NCI-H187 (cell line): ENCODE measurements around the gene OXSR1.
"Not testable (repeated sequence)": the region's sequence is repeated elsewhere in the genome, so short reads cannot be mapped to it uniquely, and the experiment has no call there.

Experiments used
- DNase-seq, 2 experiments: peaks; one replicate each; lab custom pipeline; 2025; lab: John Stamatoyannopoulos, UW

OXSR1 gene

GRCh38 chr3:38168151-38169026, 3.1 kb downstream of the OXSR1 start:
- no peak for DNase-seq

- DNase-seq = no peak
Measured at GRCh38 chr3:38169027-38169317, 3.6 kb downstream of the OXSR1 start.

GRCh38 chr3:38170722-38171121, 5.4 kb downstream of the OXSR1 start:
- DNase-seq = no peak

- DNase-seq = no peak
Measured at GRCh38 chr3:38171622-38172021, 6.3 kb downstream of the OXSR1 start.

GRCh38 chr3:38173834-38174418, 8.6 kb downstream of the OXSR1 start:
- DNase-seq = no peak

- DNase-seq = no peak
Measured at GRCh38 chr3:38177181-38177580, 11.8 kb downstream of the OXSR1 start.

- no peak for DNase-seq
Measured at GRCh38 chr3:38186781-38187180, 21.4 kb downstream of the OXSR1 start.

GRCh38 chr3:38190481-38190881, 25.1 kb downstream of the OXSR1 start:
- no peak for DNase-seq

- not testable (repeated sequence) for DNase-seq
Measured at GRCh38 chr3:38202931-38203330, 37.6 kb downstream of the OXSR1 start.

- DNase-seq = no peak
Measured at GRCh38 chr3:38203690-38204089, 38.4 kb downstream of the OXSR1 start.

GRCh38 chr3:38204599-38205471, 39.5 kb downstream of the OXSR1 start:
- no peak for DNase-seq

GRCh38 chr3:38205472-38205805, 40.1 kb downstream of the OXSR1 start:
- DNase-seq = no peak

- no peak for DNase-seq
Measured at GRCh38 chr3:38207254-38208003, 42.1 kb downstream of the OXSR1 start.

- no peak for DNase-seq
Measured at GRCh38 chr3:38210141-38210757, 44.9 kb downstream of the OXSR1 start.

GRCh38 chr3:38212141-38212540, 46.8 kb downstream of the OXSR1 start:
- no peak for DNase-seq

GRCh38 chr3:38214560-38214959, 49.2 kb downstream of the OXSR1 start:
- DNase-seq = no peak

- no peak for DNase-seq
Measured at GRCh38 chr3:38219609-38220197, 54.4 kb downstream of the OXSR1 start.

- DNase-seq = no peak
Measured at GRCh38 chr3:38221005-38221404, 55.7 kb downstream of the OXSR1 start.

GRCh38 chr3:38222032-38222634, 56.8 kb downstream of the OXSR1 start:
- DNase-seq = no peak

GRCh38 chr3:38224357-38224756, 59.0 kb downstream of the OXSR1 start:
- no peak for DNase-seq

- DNase-seq = no peak
Measured at GRCh38 chr3:38226273-38226672, 60.9 kb downstream of the OXSR1 start.
